Hypothalamus (tissue), 51 donors: Measurements from ENCODE around the gene LBX1.

Experiments used
- DNase-seq, 51 donors: peaks; one replicate each; lab custom pipeline; 2025; lab: John Stamatoyannopoulos, UW

LBX1 gene, protein sequence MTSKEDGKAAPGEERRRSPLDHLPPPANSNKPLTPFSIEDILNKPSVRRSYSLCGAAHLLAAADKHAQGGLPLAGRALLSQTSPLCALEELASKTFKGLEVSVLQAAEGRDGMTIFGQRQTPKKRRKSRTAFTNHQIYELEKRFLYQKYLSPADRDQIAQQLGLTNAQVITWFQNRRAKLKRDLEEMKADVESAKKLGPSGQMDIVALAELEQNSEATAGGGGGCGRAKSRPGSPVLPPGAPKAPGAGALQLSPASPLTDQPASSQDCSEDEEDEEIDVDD

DNA sequence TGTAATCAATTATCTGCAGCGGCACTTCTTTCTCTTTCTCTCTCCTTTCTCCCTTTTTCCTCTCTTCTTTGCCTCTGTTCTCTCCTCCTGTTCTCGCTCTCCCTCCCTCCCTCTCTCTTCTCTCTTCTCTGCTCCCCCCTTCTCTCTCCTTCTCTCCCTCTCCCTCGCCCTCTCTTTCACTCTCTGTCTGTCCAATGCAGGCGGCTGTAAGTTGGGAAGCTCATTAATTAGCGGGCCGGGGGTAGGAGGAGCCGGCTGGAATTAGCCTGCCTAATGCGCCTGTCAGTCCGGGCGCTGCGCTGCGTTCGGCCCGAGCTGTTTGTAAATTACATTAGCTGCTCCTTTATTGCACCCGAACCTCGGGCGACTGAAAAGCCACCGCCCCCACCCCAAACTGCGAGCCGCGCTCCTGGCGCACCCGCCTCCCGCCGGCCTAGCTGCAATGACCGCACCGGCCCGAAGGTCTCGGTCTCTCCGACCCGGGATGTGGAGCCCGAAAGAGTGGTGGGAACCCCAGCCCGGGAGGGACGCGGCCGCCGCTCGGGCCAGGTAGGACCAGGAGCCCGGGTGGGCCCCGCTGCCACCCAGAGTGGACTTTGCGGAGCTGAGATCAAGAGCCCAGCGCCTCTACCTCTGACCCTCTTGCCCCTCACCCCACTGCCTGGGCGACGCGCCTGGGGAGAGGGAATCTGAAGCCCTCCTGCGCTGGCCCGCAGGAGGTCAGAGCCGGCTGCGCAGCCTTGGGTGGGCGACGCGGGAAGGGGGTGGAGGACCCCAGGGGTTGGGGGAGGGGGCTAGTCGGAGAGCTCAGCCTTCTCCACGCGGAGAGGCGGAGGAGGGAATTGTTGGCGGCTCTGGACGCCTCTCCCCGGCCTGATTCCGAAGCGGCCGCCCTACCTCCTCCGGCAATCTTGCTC lies at the start of gene LBX1:
LBX1 (minus strand) TSS at position 198 of the 917 bp plus-strand sequence. CDS start 648 bp downstream, outside the sequence.
- DNase-seq, result no peak

DNA sequence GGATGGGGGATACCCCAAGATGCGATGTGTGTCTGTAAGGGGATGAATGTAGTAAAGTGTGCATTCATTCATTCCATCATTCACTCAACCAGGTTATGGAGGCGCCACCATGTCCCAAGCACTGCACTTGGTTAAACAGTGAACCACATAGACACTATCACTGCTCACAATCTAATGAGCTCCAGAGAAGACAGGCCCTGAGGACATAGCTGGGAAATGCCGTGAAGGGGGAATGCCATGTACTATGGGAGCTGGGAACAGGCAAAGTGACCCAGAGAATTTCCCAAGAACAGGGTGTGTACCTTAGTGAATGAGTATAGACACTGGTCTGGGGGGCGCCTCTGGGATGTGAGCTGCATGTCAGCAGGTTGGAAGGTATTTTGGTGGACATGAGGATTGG lies 44.5 kb upstream of the LBX1 start:
- DNase-seq, result no peak

DNA sequence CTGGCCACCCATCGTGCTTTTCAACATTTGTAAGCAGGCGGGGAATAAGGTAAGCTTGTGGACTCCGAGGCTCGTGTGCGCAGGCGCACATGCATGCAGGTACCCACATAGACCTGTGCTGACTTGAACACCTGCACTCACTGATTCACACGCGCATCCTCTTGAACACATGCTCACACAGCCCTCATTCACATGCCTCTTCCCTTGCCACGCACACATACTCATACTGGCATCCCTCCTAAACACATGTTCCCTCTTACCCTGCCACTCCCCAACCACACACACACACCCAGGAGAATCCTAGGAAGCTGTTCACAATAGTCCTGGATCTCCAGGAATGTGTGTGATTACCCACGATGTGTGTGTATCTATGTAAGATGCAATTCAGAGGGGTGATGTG lies 44.1 kb upstream of the LBX1 start:
- DNase-seq, result no peak

DNA sequence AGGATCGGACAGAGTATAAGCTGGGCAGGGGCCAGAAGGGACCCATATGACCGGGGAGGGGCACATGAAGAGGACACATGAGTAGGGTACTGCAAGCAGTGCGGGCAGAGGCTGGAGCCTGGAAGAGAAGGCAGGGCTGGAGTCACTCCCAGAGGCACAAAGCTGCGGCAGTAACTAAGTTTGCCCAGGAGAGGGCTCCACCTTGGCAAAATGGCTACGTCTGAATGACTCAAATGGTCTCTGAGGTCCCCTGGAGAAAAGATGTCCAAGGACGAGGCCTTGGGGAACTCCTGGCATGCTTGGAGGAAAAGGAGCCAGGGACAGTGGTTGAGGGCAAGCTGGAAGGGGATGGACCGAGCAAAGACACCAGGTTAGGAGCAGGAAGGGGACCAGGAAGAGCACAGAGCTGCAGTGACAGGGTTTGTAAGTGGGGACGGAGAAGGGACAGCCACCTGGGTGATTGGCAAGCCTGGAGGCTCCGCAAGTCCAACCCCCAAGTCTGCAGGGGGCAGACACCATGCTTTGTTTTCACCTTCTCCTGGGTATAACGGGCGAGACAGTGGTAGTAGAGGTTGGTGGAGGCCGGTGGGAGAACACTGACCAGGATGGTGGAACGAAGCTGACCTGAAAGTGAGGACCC lies 43.1 kb upstream of the LBX1 start:
- DNase-seq, result peak in 36 of 51 donors; percentile 5 to 64 (median 32)

DNA sequence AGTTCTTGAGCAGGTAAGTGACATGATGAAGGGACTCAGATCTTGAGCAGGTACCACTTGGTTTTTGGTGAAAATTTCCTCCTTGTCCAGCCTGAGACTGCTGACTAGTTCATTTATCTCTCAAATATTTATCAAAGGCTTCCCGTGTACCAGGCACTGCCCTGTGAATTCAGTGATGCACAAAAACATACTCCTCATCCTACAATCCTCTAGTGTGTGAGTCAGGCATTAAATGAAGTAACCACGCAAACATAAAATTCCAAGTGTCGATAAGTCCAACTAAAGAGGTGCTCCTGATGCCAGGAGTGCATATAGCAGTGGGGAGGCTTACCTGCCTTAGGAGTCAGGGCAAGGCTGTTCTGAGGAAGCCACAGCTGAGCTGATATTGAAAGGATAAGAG lies 41.5 kb upstream of the LBX1 start:
- no peak for DNase-seq

DNA sequence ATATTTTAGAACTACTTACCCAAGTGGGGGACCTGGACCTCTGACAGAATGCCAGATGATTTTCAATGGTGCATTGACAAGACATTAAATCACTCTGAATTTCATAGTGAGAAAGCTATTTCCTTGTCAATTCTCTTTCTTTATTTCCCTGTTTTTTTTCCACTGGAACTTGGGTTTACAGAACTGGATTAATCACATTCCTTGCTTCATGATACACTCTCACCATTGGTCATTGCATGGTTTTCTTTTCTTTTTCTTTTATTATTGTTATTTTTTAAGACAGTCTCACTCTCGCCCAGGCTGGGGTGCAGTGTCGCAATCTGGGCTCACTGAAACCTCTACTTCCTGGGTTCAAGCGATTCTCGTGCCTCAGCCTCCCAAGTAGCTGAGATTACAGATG lies 38.5 kb upstream of the LBX1 start:
- DNase-seq, result no peak

DNA sequence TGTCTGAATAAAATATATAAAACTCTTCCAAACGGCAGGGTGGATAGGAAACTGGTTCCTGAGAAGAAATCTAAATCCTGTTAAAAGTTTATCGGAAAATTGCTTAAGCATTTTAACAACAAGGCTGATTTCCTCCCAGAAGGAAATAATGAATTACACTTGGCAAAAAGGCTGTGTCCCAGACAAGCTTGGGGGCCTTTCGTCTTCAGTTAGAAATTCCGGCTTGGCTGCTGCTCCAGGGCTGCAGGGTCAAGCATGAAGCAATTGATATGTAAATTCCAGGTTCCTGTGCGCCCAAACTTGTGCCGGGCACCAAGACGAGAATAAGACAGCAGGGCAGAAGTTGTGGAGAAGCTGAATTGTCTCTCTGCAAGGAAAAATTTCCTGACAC lies 38.0 kb upstream of the LBX1 start:
- DNase-seq, result no peak

DNA sequence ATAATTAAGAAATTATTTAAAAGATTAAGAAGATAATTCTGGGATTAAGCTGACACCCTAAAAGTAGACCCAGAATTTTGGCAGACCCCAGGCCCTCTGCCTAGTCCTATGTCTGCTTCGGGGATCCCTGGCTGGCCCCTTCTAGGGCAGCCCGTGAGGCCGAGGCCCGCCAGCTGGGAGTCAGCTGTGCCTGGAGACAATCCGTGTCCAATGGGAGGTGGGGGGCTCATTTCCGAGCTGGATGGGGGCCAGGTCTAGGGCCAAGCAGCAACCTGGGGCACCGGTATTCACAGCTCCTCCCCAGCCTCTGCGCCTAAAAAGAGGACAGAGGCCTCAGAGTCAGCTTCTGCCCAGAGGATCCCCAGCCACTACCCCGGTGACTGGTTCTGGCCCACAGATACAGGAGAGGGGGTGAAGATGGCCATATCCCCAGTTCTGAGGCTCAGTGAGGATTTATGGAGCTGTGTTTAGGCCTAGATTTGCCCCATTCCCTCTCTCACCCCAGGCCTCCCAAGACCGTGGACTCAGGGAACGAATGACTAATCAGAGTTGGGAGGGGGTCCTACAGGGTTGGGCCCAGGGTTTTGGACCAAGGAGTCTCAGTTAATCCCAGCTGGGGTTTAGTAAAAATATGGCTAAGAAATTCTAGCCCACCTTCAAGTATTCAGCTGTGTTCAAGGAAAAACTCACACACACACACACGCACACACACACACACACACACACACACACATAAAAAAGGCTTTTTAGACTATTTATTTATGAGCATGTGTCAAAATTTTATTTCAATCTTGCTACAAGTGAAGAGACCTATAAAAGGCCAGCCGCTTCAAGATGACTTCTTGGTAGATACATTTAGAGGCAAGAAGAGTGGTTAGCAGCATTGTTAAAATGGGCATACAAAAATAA lies 37.4 kb upstream of the LBX1 start:
- DNase-seq, result no peak

DNA sequence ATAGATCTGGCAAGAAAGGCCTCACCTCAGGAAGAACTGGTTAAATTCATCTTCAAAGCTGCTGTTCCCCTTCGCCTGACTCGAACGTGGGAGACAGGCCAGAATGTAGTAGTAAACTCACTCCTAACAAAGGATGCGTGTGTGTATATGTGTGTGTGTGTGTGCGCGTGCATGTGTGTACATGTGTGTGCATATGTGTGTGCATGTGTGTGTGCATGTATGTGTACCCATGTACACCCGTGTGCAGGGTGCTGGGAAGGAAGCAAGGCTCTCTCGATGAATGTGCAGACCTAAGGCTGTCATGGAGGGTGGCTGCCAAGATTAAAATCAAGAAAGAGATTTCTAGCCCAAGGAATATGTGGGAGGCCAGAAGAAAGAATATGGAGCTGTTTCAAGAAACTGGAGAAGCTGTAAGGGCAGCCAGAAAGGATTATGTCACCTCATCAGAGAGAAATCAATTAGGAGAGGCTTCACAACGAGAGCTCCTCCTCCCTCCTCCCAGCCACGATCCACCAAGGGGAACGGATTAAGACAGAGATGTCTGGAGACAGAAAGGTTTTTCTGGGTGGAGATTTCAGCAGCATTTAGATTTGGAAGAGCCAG lies 34.0 kb upstream of the LBX1 start:
- no peak for DNase-seq

DNA sequence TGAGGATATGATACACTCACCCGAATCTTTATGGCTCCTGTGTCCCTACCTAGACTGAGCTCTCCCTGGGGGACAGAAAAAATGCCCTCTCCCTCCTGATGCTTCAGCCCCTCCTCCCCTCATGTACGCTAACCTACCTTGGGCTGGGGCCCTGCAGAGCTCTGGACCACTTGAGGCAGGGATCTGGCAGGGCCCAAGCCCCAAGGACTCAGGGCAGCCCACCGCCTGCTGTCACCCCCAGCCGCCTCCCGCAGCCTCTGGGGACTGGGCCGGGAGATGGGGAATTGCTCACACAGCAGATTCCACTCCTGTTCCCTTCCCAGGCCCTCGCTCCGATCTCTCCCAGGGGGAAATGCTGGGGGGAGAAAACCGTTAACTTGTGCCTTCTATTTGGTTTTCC lies 32.9 kb upstream of the LBX1 start:
- no peak for DNase-seq

DNA sequence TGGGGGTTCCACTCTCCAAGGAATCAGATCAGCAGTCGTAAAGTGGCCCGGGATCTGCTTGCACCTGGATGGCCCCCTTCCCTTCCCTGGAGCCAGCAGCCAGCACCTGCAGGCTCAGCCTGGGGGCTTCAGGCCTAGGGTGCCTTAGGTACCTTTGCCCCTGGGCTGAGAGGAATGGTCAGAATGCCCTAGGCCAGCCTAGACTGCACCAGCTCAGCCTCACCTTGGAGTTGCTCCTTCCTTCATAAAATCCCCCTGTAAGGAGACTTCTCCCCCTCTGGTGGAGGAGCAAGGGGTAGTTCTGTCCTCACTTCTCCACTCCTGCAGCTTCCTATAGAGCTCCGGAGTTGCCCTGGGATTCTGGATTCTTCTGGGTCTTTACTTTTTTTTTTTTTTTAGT lies 32.4 kb upstream of the LBX1 start:
- no peak for DNase-seq

DNA sequence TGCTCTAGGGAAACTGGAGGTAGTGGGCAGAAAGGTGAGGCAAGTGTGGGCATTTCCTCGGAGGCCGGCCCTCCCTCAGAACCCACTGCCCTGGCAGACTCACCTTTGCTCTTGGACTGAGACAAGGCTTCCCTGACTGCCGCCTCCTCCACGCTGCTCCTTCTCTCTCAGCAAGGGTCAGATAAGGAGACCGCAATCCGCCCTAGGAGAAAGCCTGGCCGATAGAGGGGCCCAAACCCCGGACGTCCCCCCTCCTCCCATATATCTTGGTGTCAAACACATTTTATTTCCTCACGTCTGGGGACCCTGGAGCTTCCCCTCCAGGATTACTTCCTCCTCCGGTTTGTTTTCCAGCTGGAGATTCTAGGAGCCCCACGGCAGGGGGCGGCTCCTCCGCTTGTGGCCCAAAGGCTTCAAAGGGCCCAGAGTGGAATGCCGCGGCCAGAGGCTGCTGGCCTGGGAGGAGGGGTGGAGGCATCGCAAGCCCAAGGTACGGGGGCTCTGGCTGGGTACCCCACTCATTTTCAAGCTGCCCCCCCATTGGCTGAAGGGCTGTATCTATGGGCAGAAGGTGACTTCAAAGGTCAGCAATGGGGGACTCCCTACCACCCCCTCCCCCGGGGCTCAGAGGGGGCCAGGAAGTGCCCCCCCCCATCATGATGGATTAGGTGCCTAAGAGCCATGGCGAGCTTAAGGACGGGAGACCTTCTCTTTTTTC lies 31.7 kb upstream of the LBX1 start:
- no peak for DNase-seq

DNA sequence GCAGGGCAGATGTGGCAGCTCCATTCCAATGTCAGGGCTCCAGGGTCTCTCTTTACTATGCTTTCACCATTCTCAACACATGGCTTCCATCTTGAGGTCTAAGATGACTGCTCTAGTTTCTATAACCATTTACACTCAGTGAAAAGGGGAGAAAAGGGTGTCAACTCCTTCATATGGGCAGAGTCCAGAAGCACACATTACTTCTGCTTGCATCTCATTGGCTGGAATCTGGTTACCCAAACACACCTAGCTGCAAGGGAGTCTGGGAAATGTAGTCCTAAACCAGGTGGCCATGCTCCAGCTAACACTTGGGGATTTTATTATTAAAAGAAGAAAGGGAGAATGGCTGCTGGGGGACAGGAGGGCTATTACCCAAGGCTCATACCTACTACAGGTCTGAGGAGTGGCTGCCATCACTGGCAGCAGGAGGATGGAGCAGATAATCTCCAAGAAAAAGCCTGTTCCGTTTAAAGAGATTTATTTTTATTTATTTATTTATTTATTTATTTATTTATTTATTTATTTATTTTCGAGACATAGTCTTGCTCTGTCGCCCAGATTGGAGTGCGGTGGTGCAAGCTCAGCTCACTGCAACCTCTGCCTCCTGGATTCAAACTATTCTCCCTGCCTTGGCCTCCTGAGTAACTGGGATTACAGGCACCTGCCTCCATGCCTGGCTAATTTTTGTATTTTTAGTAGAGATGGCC lies 29.1 kb upstream of the LBX1 start:
- DNase-seq, result no peak

DNA sequence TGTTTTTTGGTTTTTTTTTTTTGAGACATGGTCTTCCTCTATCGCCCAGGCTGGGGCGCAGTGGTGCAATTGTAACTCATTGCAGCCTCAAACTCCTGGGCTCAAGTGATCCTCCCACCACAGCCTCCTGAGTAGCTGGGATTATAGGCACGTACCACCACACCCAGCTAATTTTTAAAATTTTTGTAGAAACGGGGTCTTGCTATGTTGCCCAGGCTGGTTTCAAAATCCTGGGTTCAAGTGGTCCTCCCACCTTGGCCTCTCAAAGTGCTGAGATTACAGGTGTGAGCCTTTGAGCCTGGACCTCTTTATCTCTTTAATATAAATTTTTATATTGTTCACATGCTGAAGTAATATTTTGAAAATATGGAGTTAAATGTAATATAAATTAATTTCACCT lies 28.2 kb upstream of the LBX1 start:
- DNase-seq, result no peak

DNA sequence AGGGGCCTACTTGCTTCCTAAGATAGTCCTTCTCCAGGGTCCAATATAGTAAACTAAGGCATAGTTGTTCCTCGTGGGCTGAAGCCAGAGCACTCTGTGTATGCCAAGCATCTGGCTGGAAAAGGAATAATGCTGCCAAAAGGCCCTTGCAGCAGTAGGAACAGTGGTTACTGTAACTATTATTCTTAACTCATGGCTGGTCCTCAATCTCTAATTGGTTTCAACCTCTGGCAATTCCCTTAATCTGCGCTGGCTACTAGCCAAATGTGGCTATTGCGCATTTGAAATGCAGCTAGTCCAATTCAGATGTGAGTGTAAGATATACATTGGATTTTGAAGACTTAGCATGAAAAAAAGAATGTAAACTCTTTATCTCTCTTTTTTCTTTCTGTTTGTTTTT lies 27.8 kb upstream of the LBX1 start:
- no peak for DNase-seq

DNA sequence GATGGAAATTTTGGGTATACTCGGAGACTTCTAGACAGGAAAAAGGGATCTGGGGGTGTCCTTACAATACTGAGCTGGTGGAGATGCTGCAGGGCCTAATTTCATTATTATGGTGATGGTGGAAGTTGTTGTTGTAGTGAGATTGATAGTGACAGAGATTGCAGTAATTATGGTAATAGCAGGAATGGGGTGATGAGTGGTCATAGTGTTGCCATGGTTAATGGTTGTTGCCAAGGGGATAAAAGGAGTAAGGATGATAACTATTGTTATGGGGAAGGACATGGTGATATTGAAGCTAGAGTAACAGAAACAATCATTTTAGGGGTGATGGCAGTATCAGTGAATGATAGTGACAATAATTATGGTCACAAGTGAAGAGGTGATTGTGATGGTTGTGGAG lies 27.1 kb upstream of the LBX1 start:
- DNase-seq, result no peak

DNA sequence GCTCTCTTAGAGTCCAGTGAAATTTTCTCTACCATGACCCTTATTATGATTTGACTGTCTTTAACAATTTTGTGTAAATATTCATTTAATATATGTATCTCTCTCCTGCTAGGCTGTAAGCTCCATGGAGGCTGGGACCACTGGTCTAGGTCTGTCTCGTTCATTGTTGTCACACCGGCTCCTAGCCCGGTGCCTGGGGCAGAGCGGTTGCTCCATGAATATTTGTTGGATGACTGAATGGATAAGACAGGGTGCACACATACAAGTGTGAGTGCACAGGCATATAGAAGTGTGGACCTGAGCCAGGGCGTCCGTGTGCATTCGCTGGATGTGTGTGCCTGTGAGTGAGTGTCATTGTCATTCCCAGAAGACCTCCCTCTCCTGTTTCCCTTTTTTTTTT lies 20.9 kb upstream of the LBX1 start:
- DNase-seq, result no peak

DNA sequence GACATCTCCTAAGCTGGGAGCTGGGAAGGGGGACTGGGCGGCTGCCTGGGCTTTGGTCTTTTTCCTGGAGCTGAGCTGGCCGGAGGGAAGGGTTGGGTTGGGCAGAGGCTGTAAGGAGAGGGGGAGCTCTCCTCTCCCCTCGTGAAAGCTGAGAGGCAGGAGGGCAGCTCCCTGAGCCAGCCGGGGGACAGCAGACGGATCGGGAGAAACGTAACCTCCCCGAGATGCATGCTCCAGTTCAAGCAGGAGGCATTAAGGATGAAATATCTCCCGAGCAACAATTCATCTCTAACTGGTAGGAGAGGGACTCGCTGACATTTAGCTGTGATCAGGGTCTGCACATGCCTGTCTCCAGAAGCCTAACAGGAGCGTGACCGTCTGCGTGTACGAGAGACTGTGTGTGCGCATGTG lies 19.9 kb upstream of the LBX1 start:
- DNase-seq, result no peak

DNA sequence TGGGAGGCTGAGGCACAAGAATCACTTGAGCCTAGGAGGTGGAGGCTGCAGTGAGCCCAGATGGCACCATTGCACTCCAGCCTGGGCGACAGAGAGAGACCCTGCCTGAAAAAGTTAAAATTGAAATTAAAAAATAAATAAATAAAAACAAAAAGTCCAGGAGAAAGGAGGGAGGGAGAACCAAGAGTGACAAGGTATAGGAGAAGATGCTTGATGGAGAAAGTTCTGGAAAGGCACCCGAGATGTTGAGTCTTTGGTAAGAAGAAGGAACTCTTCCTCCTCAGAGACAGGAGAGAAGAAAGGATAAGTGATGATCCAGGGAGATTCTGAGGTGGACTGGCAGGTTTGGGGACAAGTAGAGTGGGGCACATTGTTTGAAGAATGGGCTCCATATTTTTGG lies 17.4 kb upstream of the LBX1 start:
- DNase-seq, result no peak
